Prostate gland (tissue), 2 donors: ENCODE data around the gene SETD3.

Experiments used
- CTCF ChIP-seq, 4 experiments: fragments of 200-600 bp in 2 of 4; fragments of 450-650 bp in 2 of 4; sonication (generic) in 2 of 4; IDR thresholded peaks; 1 replicate in 3 of 4; 2 replicates in 1 of 4; pipeline ENCODE4 v1.5.1; 2016 to 2019; ENCODE audit warnings: antibody characterized with exemption in 4 of 4, mild to moderate bottlenecking in 2 of 4, moderate library complexity in 2 of 4
- POLR2A ChIP-seq: fragments of 450-650 bp; IDR thresholded peaks from one replicate; pipeline ENCODE4 v1.6.1; 2016; ENCODE audit warnings: antibody characterized with exemption, mild to moderate bottlenecking
- POLR2AphosphoS5 ChIP-seq: sonication (generic); formaldehyde crosslinking; IDR thresholded peaks from one replicate; pipeline ENCODE4 v1.6.1; 2017; ENCODE audit warnings: antibody characterized with exemption

GRCh38 chr14:99467336-99468078 lies 13.2 kb downstream of the SETD3 start:
- no peak for TF ChIP-seq CTCF (IDR thresholded peaks at IDR 0.05)
- TF ChIP-seq POLR2AphosphoS5: no peak
- TF ChIP-seq POLR2A: no peak
